IMR-90 (cell line): Measurements from ENCODE around the gene USH2A.

ENCODE experiments used
- BHLHE40 ChIP-seq: fragments of 150-350 bp; IDR thresholded peaks from 2 replicates; pipeline ENCODE4 v1.6.1; 2016; ENCODE audit warnings: mild to moderate bottlenecking, low read depth, low read length
- CHD1 ChIP-seq: IDR thresholded peaks from 2 replicates; pipeline ENCODE4 v1.6.1; 2012; ENCODE audit warnings: low read depth, low read length, improper control_type of control experiment
- MAFK ChIP-seq: IDR thresholded peaks from 2 replicates; pipeline ENCODE4 v1.6.1; 2012; ENCODE audit warnings: low read depth, low read length, improper control_type of control experiment
- MAZ ChIP-seq: IDR thresholded peaks from 2 replicates; pipeline ENCODE4 v1.6.1; 2012; ENCODE audit warnings: low read depth, mild to moderate bottlenecking, low read length, improper control_type of control experiment, moderate library complexity, borderline replicate concordance
- MXI1 ChIP-seq: IDR thresholded peaks from 2 replicates; pipeline ENCODE4 v1.6.1; 2012; ENCODE audit warnings: low read depth, mild to moderate bottlenecking, low read length, moderate library complexity, borderline replicate concordance
- POLR2A ChIP-seq: IDR thresholded peaks from 2 replicates; pipeline ENCODE4 v1.6.1; 2012; ENCODE audit warnings: mild to moderate bottlenecking, low read depth, low read length
- RAD21 ChIP-seq: IDR thresholded peaks from 2 replicates; pipeline ENCODE4 v1.6.1; 2012; ENCODE audit warnings: low read length, improper control_type of control experiment
- RCOR1 ChIP-seq: IDR thresholded peaks from 2 replicates; pipeline ENCODE4 v1.6.1; 2012; ENCODE audit warnings: mild to moderate bottlenecking, low read length, improper control_type of control experiment; ENCODE audit not compliant: insufficient replicate concordance
- RFX5 ChIP-seq: IDR thresholded peaks from 2 replicates; pipeline ENCODE4 v1.8.0; 2012; ENCODE audit warnings: low read depth, mild to moderate bottlenecking, low read length, moderate library complexity
- SMC3 ChIP-seq: fragments of 150-350 bp; IDR thresholded peaks from 2 replicates; pipeline ENCODE4 v1.6.1; 2016; ENCODE audit warnings: low read depth, mild to moderate bottlenecking, antibody characterized with exemption, low read length, moderate library complexity
- TF ChIP-seq, protein P1 (sequence below): conservative IDR thresholded peaks from 2 replicates; pipeline ENCODE4 v1.5.1; 2012; ENCODE audit warnings: mild to moderate bottlenecking, low read depth, low read length, improper control_type of control experiment
- TF ChIP-seq, protein P2 (sequence below): fragments of 150-350 bp; IDR thresholded peaks from 2 replicates; pipeline ENCODE4 v1.6.1; 2017; ENCODE audit warnings: mild to moderate bottlenecking, antibody characterized with exemption, low read length, low read depth

GRCh38 chr1:215645182-215645581 is 778.1 kb downstream of the USH2A start:
- TF ChIP-seq, protein P1, sequence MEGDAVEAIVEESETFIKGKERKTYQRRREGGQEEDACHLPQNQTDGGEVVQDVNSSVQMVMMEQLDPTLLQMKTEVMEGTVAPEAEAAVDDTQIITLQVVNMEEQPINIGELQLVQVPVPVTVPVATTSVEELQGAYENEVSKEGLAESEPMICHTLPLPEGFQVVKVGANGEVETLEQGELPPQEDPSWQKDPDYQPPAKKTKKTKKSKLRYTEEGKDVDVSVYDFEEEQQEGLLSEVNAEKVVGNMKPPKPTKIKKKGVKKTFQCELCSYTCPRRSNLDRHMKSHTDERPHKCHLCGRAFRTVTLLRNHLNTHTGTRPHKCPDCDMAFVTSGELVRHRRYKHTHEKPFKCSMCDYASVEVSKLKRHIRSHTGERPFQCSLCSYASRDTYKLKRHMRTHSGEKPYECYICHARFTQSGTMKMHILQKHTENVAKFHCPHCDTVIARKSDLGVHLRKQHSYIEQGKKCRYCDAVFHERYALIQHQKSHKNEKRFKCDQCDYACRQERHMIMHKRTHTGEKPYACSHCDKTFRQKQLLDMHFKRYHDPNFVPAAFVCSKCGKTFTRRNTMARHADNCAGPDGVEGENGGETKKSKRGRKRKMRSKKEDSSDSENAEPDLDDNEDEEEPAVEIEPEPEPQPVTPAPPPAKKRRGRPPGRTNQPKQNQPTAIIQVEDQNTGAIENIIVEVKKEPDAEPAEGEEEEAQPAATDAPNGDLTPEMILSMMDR = no peak
- TF ChIP-seq CHD1 (no peak), MXI1 (no peak), POLR2A (no peak), RCOR1 (no peak), BHLHE40 (no peak), MAZ (no peak), RFX5 (no peak), RAD21 (no peak), MAFK (no peak), SMC3 (no peak)
- TF ChIP-seq, protein P2, sequence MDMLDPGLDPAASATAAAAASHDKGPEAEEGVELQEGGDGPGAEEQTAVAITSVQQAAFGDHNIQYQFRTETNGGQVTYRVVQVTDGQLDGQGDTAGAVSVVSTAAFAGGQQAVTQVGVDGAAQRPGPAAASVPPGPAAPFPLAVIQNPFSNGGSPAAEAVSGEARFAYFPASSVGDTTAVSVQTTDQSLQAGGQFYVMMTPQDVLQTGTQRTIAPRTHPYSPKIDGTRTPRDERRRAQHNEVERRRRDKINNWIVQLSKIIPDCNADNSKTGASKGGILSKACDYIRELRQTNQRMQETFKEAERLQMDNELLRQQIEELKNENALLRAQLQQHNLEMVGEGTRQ = no peak
